Raji (cell line): ENCODE results near the gene ISG20.

Experiments used
- POLR2A ChIP-seq: IDR thresholded peaks from 2 replicates; pipeline ENCODE4 v1.6.1; 2011; ENCODE audit warnings: low read depth, low read length, control low read depth; ENCODE audit not compliant: insufficient read depth

The ISG20 gene

DNA sequence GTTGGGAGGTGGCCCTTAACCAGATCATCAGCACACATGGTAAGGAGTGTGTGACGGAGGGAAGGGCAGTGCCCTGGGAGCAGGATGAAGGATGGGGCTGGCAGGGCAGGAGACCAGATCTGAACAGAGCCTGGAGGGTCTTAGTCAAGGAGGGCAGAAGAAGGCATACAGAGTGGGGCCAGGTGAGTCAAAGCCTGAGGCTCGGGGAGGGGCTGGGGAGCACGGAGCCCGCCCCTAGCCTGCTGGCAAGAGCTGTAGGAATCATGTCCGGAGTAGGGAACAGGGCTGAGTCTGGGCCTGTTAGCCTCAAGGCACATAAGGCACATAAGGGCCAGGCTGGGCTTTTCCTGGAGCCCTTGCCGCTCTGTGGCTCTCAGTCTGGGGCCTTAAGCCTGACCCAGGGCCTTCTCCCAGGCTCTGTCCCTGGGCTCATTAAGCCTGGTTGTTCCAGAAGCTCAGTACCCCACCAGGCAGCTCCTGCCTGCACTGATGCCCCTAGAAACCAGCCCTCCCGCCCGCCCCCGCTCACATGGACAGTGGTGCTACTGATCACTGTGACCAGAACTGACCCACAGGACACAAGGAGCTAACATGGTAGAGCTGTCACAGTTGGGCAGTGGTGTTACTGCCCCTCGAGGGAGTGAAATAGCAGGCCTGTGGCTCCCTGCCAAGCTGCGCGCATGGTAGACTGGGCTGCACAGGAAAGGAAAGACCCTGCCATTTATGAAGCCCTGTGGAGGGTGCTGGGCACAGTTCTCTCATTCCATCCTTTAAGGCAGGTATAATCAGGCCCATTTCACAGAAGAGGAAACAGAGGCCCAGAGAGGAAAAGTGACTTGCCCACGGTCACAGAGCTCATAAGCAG is 14.6 kb downstream of the ISG20 start:
- no peak for TF ChIP-seq POLR2A

DNA sequence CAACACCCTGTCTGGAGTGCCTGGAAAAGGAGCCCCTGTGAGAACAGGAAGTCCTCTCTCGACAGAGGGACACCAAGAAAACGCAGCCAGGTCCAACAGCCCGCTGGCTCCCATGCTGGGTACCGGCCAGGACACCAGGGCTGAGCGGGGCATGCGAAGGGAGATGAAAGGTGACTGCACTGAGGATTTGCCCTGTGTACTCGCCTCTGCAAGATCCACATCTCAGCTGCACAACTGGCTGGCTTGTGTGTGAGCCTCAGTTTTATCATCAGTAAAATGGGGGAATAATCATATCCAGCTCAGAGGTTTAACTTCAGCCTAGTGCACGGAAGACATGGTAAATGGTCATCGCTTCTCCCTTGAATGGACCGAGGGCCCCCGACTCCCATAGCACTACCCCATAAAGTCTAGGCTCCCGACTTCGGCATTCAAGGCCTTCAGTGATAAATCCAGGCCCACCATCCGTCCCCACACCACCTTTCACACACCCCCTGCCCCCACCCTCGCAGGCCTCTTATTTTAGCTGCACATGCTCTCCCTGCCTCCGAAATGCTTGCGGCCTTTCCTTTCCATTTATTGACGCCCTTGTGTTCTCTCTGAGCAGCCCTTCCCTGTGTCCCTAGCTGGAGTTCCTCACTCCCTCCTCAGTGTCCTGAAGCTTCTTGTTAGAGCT is 15.8 kb downstream of the ISG20 start:
- TF ChIP-seq POLR2A = no peak

DNA sequence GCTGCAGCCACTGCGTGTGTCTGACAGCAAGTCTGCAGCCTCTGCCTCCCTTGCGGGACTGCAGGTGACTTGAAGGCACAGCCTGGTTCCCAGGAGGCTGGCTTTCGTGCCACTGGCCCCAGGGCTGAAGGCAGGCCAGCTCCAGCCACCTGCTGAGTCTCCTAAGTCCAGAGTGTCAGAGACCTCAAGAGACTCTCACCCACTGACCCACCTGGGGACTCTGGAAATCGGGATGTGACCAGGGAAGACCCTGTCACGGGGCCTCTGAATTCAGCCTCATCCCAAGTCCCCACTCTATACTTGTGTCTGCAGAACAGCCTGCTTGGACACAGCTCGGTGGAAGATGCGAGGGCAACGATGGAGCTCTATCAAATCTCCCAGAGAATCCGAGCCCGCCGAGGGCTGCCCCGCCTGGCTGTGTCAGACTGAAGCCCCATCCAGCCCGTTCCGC is 16.3 kb downstream of the ISG20 start:
- no peak for TF ChIP-seq POLR2A

DNA sequence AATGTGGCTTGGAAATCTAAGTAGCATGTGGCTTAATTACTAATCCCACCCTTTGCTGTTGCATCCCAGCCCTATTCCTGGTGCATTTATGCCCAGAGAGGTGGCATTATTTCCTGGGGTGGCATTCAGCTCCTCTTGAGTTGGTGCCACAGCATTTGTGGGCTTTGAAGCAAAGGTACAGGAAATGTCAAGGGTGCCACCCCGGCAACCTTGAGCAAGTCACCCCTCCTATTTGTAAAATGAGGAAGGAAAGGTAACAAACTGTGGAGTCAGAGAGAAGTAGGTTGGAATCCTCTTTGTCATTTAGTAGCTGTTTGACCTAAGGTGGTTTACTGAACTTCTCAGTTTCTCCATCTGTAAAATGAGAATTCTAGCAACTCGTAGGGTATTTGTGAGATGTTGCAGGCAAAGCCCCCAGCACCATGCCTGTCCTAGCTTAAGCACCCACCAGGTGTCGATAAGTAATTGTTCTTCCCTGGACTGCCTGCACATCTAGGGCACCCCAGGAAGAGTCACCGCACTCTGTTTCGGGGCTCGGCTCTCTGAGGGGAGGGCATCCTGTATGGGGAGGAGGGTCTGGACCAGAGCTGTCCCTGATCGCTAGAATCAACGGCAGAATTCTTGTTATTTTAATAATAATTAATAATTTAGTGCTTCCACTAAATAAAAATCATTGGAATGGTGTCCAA is 17.1 kb downstream of the ISG20 start:
- TF ChIP-seq POLR2A = no peak

DNA sequence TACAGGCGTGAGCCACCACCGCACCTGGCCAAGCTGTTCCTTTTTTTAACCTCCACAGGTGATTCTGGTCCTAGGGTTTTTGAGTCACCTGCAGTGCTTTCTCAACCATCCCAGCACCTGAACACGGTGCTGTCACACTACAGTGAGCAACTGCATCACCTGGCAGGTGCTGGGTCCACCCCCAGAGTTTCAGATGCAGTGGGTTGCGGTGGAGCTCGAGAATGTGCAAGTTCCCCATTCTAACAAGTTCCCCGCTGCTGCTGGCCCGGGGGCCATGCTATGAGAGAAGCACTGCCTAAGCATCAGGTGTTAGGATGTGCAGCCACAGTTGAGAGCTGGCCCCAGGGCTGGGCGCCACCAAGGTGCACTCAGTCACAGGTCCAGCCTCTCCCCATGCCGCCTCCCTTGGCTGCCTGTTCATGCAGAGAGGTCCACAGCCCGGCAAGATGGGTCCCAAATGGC is 18.0 kb downstream of the ISG20 start:
- no peak for TF ChIP-seq POLR2A

DNA sequence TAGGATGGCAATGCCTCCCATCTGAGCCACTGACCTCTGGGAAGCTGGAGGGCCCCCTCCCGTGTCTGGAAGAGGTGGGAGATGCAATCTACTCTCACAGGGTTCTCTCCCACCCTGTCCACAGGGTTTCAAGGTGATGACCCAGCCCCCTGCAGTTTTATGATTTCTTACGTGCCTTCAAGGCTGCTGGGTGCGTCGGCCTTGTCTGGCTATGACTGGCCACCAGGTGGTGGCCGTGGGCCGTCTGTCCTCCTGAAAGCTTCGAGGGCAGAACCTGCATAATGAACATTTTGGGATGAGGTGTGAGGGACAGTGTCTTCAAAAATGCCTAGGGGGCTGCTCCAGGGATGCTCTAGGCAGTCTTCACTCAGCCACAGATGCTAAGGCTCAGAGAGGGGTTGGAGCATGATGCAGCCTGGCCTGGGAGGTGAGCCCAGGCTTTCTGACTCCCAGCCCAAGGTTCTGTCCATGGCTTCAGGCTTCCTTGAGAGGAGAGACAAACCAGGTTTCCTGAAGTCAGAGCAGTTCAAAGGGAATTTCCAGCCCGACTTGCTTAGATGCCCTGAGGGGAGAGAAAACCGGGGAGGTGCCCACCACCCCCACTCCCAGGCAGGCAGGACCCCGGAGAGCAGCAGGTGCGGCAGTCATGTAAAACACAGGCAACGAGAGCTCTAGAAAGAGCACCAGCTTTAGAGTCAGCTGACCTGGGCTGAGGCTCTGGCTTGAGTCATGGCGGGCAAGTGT is 18.7 kb downstream of the ISG20 start:
- no peak for TF ChIP-seq POLR2A

DNA sequence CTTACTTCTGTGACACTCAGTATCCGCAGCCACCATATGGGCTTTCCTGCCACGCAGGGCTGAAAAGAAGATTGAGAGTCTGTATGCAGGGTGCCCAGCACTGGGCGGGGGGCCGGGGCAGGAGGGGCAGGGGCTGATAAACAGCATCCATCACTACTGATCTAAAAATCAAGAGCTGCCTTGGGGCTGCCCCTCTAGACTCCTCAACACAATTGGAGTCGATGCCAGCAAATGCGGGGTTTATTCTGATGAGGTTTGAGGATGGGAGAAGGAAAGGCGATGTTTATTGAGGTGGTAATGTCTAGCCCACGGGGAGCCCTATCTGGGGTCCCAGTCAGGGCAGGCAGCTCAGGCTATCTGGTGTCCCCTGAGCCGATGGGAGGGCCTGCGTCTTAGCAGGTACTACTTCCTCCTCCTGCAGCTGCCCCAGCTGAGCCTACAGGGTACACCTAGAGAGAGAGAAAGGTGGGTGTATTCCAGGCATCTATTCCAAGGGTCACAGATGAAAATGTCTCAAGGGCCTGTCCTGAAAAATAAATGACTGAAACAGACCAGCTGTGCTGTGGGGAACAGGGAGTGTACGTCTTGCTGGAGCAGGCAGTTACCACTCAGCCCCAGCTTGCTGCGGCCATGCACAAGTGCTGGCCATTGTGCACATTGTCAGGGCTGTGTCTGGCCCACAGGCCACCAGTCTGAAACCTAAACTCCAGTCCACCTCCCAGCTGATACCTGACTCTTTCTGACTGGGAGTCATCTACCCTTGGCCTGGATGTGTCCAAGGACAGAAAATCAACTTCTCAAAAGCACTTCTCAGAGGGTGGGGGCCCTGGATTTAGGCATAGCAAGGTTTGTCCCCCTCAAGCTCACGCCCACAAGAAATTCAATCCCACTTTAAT is 19.5 kb downstream of the ISG20 start:
- TF ChIP-seq POLR2A = no peak

DNA sequence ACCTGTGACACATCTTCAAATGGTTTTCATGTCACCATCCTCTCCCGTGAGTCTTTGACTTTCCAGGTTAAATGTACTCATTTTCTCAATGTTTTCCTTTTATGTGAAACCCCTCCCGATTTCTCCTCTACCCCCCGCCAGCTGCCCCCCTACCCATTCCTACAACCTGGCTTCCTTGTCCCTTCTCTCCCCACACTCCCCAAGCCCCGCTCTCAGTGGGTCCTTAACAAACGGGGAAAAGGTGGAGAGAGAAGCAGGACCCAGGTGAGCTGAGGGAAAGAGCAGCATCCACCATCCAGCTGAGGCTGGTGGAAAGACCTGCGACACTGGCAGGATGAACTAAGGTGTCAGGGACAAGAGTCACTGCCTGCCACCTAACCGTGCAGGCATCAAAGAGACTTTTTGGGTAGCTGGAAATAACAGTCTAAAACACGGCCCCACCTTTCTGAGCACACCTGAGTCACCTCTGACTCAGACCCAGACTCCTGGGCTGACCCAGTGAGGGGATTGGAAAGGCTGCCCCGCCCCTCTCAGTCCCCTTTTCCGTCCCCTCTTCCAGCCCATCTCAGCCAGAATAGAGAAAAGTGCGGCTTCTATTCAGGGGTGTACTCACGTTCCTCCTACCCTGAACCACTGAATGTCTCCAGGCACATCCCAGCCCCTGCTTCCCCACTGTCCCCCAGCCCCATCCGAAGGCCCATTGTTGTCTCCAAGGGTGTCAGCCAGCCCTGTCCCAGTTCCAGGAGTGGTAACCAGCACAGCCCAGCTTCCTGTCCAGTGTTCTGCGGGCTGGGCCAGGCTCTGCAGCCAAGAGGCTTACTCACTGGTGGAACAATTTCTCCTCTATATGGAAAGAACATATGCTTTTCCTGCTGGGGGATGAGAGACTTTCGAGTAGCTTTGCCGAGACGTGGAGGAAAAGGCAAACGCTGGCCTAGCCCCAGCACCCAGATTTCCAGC is 20.4 kb downstream of the ISG20 start:
- no peak for TF ChIP-seq POLR2A

DNA sequence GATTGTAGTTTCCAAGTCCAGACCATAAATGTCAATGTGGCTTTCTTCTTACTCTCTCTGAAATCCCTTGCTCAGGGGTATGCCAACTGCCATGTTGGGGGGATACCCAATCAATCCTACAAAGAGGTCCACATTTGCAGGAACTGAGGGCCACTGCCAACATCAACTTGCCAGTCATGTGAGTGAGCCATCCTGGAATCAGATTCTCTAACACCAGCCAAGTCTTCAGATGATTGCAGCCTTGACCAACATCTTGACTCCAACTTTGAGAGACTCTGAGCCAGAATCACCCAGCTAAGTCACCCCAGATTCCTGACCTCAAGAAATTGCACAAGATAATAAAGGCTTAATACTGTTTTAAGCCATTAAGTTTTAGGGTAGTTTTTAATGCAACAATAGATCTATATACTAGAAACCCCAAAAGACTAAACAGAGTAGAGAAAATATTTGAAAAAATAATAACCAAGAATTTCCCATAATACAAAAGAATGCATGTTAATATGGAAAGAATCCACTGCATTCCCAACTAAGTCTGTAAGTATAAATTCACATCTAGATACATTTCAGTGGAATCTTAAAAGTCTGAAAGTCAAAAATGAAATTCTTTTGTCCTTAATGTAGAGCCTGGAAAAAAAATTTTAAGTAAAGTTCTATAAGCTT is 22.4 kb downstream of the ISG20 start:
- no peak for TF ChIP-seq POLR2A

DNA sequence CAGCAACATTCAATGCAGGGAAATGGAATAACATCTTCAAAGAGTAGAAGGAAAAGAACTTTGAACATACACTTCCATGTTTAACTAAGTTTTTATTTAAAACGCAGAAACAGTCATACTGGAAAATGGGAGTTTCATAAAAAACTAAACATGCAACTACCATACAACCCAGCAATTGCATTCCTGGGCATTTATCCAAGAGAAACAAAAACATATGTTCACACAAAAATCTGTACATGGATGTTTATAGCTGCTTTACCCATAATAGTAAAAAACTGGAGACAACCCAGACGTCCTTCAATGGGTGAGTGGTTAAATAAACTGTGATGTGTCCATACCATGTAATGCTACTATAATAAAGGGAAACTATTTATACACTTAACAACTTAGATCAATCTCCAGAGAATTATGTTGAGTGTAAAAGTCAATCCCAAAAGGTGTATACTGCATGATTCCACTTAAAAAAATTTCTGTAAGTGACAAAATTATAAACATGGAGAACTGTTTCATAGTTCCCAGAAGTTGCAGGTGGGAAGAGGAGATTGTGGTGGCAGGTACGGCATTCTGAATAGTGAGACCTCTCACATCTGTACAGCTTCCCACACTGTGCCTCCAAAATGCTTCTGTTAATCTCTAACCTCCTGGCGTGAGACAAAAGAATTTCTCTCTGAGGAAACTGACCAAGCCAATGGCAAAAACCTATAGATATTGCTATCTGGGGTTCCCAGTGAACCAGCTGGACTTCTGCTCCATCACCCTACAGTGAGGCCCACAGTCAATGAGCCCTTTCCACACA is 23.1 kb downstream of the ISG20 start:
- TF ChIP-seq POLR2A = no peak

DNA sequence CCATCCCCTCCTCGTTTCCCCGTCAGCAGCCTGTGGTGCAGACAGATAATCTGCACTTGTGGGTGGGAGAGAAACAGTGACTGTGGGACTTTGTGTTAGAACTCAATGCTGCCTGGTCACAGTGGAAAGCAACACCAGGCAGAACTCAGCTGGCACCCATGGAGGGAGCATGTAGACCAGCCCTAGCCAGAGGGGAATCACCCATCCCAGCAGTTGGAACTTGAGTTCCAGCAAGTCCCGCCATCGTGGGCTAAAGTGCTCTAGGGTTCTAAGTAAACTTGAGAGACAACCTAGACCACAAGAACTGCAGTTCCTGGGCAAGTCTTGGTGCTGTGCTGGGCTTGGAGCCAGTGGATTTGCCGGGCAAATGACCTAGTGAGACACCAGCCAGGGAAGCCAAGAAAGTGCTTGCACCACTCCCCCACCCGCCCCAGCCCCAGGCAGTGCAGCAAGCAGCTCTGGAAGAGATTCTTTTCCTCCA is 24.4 kb downstream of the ISG20 start:
- no peak for TF ChIP-seq POLR2A

DNA sequence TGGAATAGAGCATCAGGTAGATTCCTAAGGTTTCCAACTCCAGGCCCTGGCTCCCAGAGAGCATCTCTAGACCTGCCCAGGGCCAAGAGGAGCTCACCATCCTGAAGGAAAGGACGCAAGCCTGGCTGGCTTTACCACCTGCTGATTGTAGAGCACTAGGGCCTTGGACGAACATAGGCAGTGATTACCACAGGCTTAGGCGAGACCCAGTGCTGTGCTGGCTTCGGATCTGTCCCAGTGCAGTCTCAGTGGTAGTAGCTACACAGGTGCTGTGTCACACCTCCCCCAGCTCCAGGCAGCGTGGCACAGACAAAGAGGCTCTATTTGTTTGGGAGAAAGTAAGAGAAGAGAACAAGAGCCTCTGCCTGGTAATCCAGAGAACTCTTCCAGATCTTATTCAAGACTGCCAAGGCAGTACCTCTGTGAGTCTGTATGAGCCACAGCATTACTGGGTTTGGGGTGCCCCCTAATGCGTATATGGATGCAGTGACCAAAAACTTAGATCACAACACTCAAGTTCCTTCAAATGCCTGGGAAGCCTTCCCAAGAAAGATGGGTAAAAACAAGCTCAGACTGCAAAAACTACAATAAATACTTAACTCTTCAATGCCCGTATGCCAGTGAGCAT is 25.4 kb downstream of the ISG20 start:
- TF ChIP-seq POLR2A = no peak
